Astrocyte (in vitro differentiated cells and primary cell): Measurements from ENCODE around the gene TBC1D19. TPM values are rescaled to one million over a fixed set of nuclear protein-coding genes. Genes with fewer than 3 reads are reported as not detected.

Experiments used
- DNase-seq: peaks from one replicate; pipeline ENCODE4 v3.0.0-alpha.2; 2010; ENCODE audit warnings: low read depth
- FAIRE-seq: peaks from 2 replicates; lab custom pipeline; 2011; peaks lifted over from hg19 to GRCh38; lab: Jason Lieb, UNC
- H2AFZ ChIP-seq: 2 replicates; pipeline ENCODE4 v1.6.0; 2012; ENCODE audit warnings: low read depth, low read length, inconsistent platforms
- H3K27ac ChIP-seq: 2 replicates; pipeline ENCODE4 v1.5.1; 2011; ENCODE audit warnings: low read depth, low read length, inconsistent platforms
- H3K27me3 ChIP-seq: 2 replicates; pipeline ENCODE4 v1.6.0; 2011; ENCODE audit warnings: low read length, inconsistent platforms; ENCODE audit not compliant: insufficient read depth
- H3K36me3 ChIP-seq: 2 replicates; pipeline ENCODE4 v1.5.1; 2011; ENCODE audit warnings: low read length, inconsistent platforms; ENCODE audit not compliant: insufficient read depth
- H3K4me1 ChIP-seq: 2 replicates; pipeline ENCODE4 v1.5.1; 2011; ENCODE audit warnings: low read length, inconsistent platforms; ENCODE audit not compliant: insufficient read depth
- H3K4me2 ChIP-seq: 2 replicates; pipeline ENCODE4 v1.6.0; 2012; ENCODE audit warnings: low read length, inconsistent platforms
- H3K4me3 ChIP-seq: 2 replicates; pipeline ENCODE4 v1.5.1; 2011; ENCODE audit warnings: low read depth, mild to moderate bottlenecking, low read length, inconsistent platforms; ENCODE audit not compliant: insufficient read depth
- H3K79me2 ChIP-seq: 2 replicates; pipeline ENCODE4 v1.6.0; 2012; ENCODE audit warnings: mild to moderate bottlenecking, low read length, inconsistent platforms; ENCODE audit not compliant: insufficient read depth
- H3K9ac ChIP-seq: 2 replicates; pipeline ENCODE4 v1.6.0; 2012; ENCODE audit warnings: mild to moderate bottlenecking, low read length, inconsistent platforms
- H3K9me3 ChIP-seq: 2 replicates; pipeline ENCODE4 v1.5.1; 2012; ENCODE audit warnings: low read depth, mild to moderate bottlenecking, low read length, inconsistent platforms; ENCODE audit not compliant: insufficient read depth
- H4K20me1 ChIP-seq: 2 replicates; pipeline ENCODE4 v1.6.0; 2012; ENCODE audit warnings: low read length, inconsistent platforms; ENCODE audit not compliant: insufficient read depth
- H3K27ac Mint-ChIP-seq: one replicate; pipeline ENCODE4 v1.8.0; 2021; ENCODE audit warnings: mild to moderate bottlenecking, mixed read lengths; ENCODE audit not compliant: unreplicated experiment
- H3K27me3 Mint-ChIP-seq: one replicate; pipeline ENCODE4 v1.8.0; 2021; ENCODE audit warnings: low read depth, mixed read lengths; ENCODE audit not compliant: unreplicated experiment
- H3K36me3 Mint-ChIP-seq: one replicate; pipeline ENCODE4 v1.8.0; 2021; ENCODE audit warnings: low read depth, mixed read lengths; ENCODE audit not compliant: unreplicated experiment
- H3K4me1 Mint-ChIP-seq: one replicate; pipeline ENCODE4 v1.8.0; 2021; ENCODE audit warnings: low read depth, mixed read lengths; ENCODE audit not compliant: unreplicated experiment
- H3K4me3 Mint-ChIP-seq: one replicate; pipeline ENCODE4 v1.8.0; 2021; ENCODE audit warnings: mild to moderate bottlenecking, moderate library complexity, mixed read lengths; ENCODE audit not compliant: unreplicated experiment
- H3K9me3 Mint-ChIP-seq: one replicate; pipeline ENCODE4 v1.8.0; 2021; ENCODE audit warnings: mild to moderate bottlenecking, mixed read lengths; ENCODE audit not compliant: unreplicated experiment
- EZH2 ChIP-seq: IDR thresholded peaks from 2 replicates; pipeline ENCODE4 v1.6.1; 2012; ENCODE audit warnings: mild to moderate bottlenecking, low read length, inconsistent platforms; ENCODE audit not compliant: insufficient read depth
- total RNA-seq: library from RNA; stranded (reverse); gene quantifications from 2 replicates; pipeline ENCODE4 v1.2.1, GENCODE V29; 2021
- TF ChIP-seq, protein P1 (sequence below): IDR thresholded peaks from 2 replicates; pipeline ENCODE4 v1.5.1; 2011; ENCODE audit warnings: low read depth, mild to moderate bottlenecking, inconsistent platforms, low read length, moderate library complexity; ENCODE audit not compliant: insufficient read depth

Gene TBC1D19
- total RNA-seq, 1 donor from 2014 or later = 10.5 TPM

DNA sequence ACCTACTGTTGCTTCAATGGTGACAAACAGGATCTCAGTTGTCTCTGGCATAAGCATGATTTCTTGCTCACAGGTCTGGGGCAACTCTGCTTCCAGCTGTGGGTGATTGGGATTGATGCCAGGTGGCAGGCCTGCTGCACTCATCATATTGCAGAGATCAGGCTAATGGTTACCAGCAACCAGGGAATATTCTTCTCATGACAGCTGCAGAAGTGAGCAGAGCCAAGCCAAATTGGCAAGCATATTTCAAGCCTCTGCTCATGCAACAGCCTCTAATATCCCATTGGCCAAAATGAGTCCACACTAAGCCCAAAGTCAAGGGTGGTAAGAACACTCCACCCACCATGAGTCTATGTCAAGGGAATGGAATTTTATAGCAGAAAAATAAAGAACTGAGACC is 26.7 kb upstream of the TBC1D19 start:
- peak overlapping the region; percentile 2 for H3K4me2 ChIP-seq

DNA sequence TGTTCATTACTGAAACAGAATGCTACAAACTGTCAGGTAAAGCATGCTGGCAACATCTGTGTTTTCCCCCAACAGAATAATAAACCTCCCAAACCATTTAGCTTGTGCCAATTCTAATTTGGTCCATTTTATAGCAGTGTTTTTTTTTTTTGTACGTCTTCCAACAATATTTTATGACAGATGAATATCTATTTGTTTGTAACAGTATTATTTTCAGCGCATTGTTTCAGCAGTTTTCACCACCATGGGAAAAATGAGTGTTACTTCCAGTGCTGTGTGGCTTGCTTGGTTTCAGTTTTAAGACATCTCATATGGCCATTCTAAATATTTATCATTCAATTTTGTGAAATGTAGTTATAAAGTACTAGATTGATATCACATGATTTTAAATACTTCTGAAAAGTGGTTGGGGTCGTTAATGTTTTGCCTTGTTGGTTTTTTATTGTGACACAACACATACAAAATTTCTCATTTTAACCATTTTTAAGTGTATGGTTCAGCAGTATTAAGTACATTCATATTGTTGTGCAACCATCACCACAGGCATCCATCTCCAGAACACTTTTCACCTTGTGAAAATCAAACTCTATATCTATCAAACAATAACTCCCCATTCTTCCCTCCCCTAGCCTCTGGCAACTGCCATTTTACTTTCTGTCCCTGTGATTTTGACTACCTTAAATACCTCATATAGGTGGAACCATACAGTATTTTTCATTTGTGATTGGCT is 25.6 kb upstream of the TBC1D19 start:
- Histone ChIP-seq H3K9ac (no peak overlapping the region), H3K36me3 (no peaks in the 10 kb centered on the region), H3K27ac (peak overlapping the region; percentile 76), H3K4me3 (no peak overlapping the region), H3K79me2 (no peaks in the 10 kb centered on the region), H4K20me1 (no peaks in the 10 kb centered on the region), H3K4me2 (no peak overlapping the region), H3K9me3 (peaks cover 4% of the 10 kb centered on the region), H2AFZ (no peak overlapping the region), H3K4me1 (no peaks in the 10 kb centered on the region), H3K27me3 (no peaks in the 10 kb centered on the region)
- no peaks in the 10 kb centered on the region for H3K4me1 Mint-ChIP-seq
- no peak for TF ChIP-seq EZH2
- TF ChIP-seq, protein P1, sequence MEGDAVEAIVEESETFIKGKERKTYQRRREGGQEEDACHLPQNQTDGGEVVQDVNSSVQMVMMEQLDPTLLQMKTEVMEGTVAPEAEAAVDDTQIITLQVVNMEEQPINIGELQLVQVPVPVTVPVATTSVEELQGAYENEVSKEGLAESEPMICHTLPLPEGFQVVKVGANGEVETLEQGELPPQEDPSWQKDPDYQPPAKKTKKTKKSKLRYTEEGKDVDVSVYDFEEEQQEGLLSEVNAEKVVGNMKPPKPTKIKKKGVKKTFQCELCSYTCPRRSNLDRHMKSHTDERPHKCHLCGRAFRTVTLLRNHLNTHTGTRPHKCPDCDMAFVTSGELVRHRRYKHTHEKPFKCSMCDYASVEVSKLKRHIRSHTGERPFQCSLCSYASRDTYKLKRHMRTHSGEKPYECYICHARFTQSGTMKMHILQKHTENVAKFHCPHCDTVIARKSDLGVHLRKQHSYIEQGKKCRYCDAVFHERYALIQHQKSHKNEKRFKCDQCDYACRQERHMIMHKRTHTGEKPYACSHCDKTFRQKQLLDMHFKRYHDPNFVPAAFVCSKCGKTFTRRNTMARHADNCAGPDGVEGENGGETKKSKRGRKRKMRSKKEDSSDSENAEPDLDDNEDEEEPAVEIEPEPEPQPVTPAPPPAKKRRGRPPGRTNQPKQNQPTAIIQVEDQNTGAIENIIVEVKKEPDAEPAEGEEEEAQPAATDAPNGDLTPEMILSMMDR = no peak
- H3K27me3 Mint-ChIP-seq = no peaks in the 10 kb centered on the region
- DNase-seq (no peak), FAIRE-seq (no peak)
- no peak overlapping the region for H3K4me3 Mint-ChIP-seq
- H3K9me3 Mint-ChIP-seq = peaks cover 26% of the 10 kb centered on the region
- H3K27ac Mint-ChIP-seq = no peak overlapping the region
- H3K36me3 Mint-ChIP-seq = no peaks in the 10 kb centered on the region

More for the DNA sequence above, 26.7 kb upstream of the TBC1D19 start:
- Mint-ChIP-seq H3K27me3 (no peaks in the 10 kb centered on the region), H3K4me3 (no peak overlapping the region), H3K4me1 (no peaks in the 10 kb centered on the region), H3K27ac (no peak overlapping the region), H3K36me3 (no peaks in the 10 kb centered on the region), H3K9me3 (peaks cover 26% of the 10 kb centered on the region)
- Histone ChIP-seq H3K27me3 (no peaks in the 10 kb centered on the region), H3K4me3 (no peak overlapping the region), H3K4me1 (no peaks in the 10 kb centered on the region), H3K79me2 (no peaks in the 10 kb centered on the region), H3K36me3 (no peaks in the 10 kb centered on the region), H3K9me3 (peaks cover 4% of the 10 kb centered on the region), H3K27ac (peak overlapping the region; percentile 39), H2AFZ (no peak overlapping the region), H4K20me1 (no peaks in the 10 kb centered on the region), H3K9ac (no peak overlapping the region)
- DNase-seq (peak; percentile 98), FAIRE-seq (no peak)
- no peak for TF ChIP-seq EZH2
- TF ChIP-seq, protein P1 = no peak

DNA sequence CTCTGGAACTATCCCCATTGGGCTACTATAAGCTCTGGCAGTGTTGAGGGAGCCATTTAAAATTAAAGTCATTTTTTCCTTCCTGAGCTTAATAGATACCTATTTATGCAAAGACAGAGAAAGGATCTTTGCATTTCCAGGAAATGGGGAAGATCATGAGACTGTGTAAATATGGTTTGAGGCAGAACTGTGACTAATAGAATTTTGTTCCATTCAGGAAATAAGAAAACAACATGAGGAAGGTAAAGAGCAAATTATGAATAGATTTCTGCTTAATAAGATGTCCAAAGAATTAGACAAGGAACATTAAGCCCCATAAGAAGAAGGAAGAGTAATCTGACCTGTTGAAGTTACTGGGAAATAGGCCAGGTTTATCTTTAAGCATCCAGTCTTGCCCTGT is 17.8 kb upstream of the TBC1D19 start:
- no peak overlapping the region for H3K27ac ChIP-seq
- Mint-ChIP-seq H3K4me1 (peaks cover 18% of the 10 kb centered on the region), H3K4me3 (no peak overlapping the region), H3K27ac (peak overlapping the region; percentile 6), H3K9me3 (peaks cover 5% of the 10 kb centered on the region), H3K36me3 (no peaks in the 10 kb centered on the region), H3K27me3 (no peaks in the 10 kb centered on the region)
- H3K4me2 ChIP-seq = peak overlapping the region; percentile 3
- no peak for DNase-seq
- TF ChIP-seq EZH2 = no peak
- TF ChIP-seq, protein P1 = no peak
- H3K4me1 ChIP-seq = peaks cover 18% of the 10 kb centered on the region
- H3K36me3 ChIP-seq = no peaks in the 10 kb centered on the region
- FAIRE-seq = no peak
- H3K79me2 ChIP-seq = no peaks in the 10 kb centered on the region
- no peaks in the 10 kb centered on the region for H4K20me1 ChIP-seq
- H3K27me3 ChIP-seq = no peaks in the 10 kb centered on the region
- H3K9ac ChIP-seq = no peak overlapping the region
- H3K9me3 ChIP-seq = no peaks in the 10 kb centered on the region
- H2AFZ ChIP-seq = no peak overlapping the region
- no peak overlapping the region for H3K4me3 ChIP-seq
